HCT116 (cell line): ENCODE data around the gene IRGQ. TPM values are rescaled to one million over a fixed set of nuclear protein-coding genes. Genes with fewer than 3 reads are reported as not detected.
"Not testable (repeated sequence)": the region's sequence is repeated elsewhere in the genome, so short reads cannot be mapped to it uniquely, and the experiment has no call there.

Source experiments
- ATAC-seq: fragments of 200-7000 bp; cut with Tn5 transposase; 2 replicates; pipeline ENCODE4 v1.9.1; 2020; ENCODE audit warnings: mild to moderate bottlenecking, moderate library complexity
- BruUV-seq: library from RNA; stranded (reverse); fragments of 400-500 nt; replicated peaks from 2 replicates; lab custom pipeline; 2021; lab: Mats Ljungman, UMichigan
- CTCF ChIA-PET: fragments of 300-600 bp; sonication (Branson Sonifier 250); formaldehyde crosslinking; loops from one replicate; lab custom pipeline; 2021; ENCODE audit warnings: antibody characterized with exemption; lab: Charles Lee
- POLR2A ChIA-PET: fragments of 300-600, 350-600 bp; sonication (Branson Sonifier 250); formaldehyde crosslinking; loops from one replicate; lab custom pipeline; 2021; ENCODE audit warnings: antibody characterized with exemption; lab: Charles Lee
- RAD21 ChIA-PET, 2 experiments: fragments of 300-600 bp; sonication (Branson Sonifier 250); formaldehyde crosslinking; loops; one replicate each; lab custom pipeline; 2023; ENCODE audit warnings: low total read pairs in 2 of 2; ENCODE audit not compliant: uncharacterized antibody in 2 of 2, unreplicated experiment in 2 of 2, low non-redundant PET in 1 of 2; lab: Charles Lee
- DNase-seq: peaks from one replicate; pipeline ENCODE4 v3.0.0-alpha.2; 2010; ENCODE audit warnings: low read depth, low spot score
- H2AFZ ChIP-seq: fragments of 200-600 bp; shearing (Covaris generic), sonication (generic); 2 replicates; pipeline ENCODE4 v1.6.1; 2017; ENCODE audit warnings: low read depth, mixed run types, mixed read lengths, antibody characterized with exemption, low read length; ENCODE audit not compliant: poor library complexity, severe bottlenecking
- H3K27ac ChIP-seq: 2 replicates; pipeline ENCODE4 v1.5.1; 2012; ENCODE audit warnings: low read depth, low read length
- H3K27me3 ChIP-seq: fragments of 200-600 bp; sonication (generic); 2 replicates; pipeline ENCODE4 v1.6.1; 2016; ENCODE audit warnings: mixed run types, low read length, mixed read lengths; ENCODE audit not compliant: insufficient read depth
- H3K36me3 ChIP-seq, 2 experiments: fragments of 200-500 bp in 1 of 2; fragments of 200-600 bp in 1 of 2; sonication (Bioruptor generic) in 1 of 2; sonication (generic) in 1 of 2; 2 replicates each; pipeline versions ENCODE4 v1.5.1 to v1.6.1; 2014 to 2016; ENCODE audit warnings: low read length in 2 of 2, inconsistent platforms in 1 of 2, mixed read lengths in 1 of 2, mixed run types in 1 of 2; ENCODE audit not compliant: insufficient read depth in 2 of 2, control insufficient read depth in 1 of 2
- H3K4me1 ChIP-seq, 2 experiments: fragments of 200-600 bp in 1 of 2; sonication (generic) in 1 of 2; 2 replicates each; pipeline versions ENCODE4 v1.5.1 to v1.6.1; 2012 to 2017; ENCODE audit warnings: low read length in 2 of 2, inconsistent platforms in 1 of 2, mild to moderate bottlenecking in 1 of 2, mixed read lengths in 1 of 2, mixed run types in 1 of 2, moderate library complexity in 1 of 2; ENCODE audit not compliant: insufficient read depth in 2 of 2, control insufficient read depth in 1 of 2
- H3K4me2 ChIP-seq: fragments of 200-600 bp; sonication (generic); 2 replicates; pipeline ENCODE4 v1.6.1; 2017; ENCODE audit warnings: mixed run types, low read length, mixed read lengths
- H3K4me3 ChIP-seq, 2 experiments: fragments of 200-600 bp in 1 of 2; sonication (generic) in 1 of 2; replicated peaks in 1 of 2; 2 replicates each; pipeline ENCODE4 v1.5.1; 2011 to 2016; ENCODE audit warnings: low read length in 2 of 2, control low read depth in 1 of 2, low read depth in 1 of 2, mild to moderate bottlenecking in 1 of 2, mixed read lengths in 1 of 2, mixed run types in 1 of 2
- H3K79me2 ChIP-seq: fragments of 200-600 bp; sonication (generic); 2 replicates; pipeline ENCODE4 v1.6.1; 2017; ENCODE audit warnings: mild to moderate bottlenecking, mixed run types, low read length, moderate library complexity, mixed read lengths; ENCODE audit not compliant: insufficient read depth
- H3K9ac ChIP-seq: fragments of 200-600 bp; sonication (generic); 2 replicates; pipeline ENCODE4 v1.6.1; 2016; ENCODE audit warnings: low read length, mixed read lengths
- H3K9me2 ChIP-seq: fragments of 200-600 bp; sonication (generic), shearing (Covaris generic); 2 replicates; pipeline ENCODE4 v1.6.1; 2017; ENCODE audit warnings: mixed run types, mild to moderate bottlenecking, moderate library complexity; ENCODE audit not compliant: insufficient read depth
- H3K9me3 ChIP-seq, 2 experiments: fragments of 200-500 bp in 1 of 2; fragments of 200-600 bp in 1 of 2; sonication (Bioruptor generic) in 1 of 2; sonication (generic) in 1 of 2; 2 replicates each; pipeline ENCODE4 v1.6.1; 2014 to 2017; ENCODE audit warnings: low read length in 2 of 2, mixed read lengths in 2 of 2, inconsistent platforms in 1 of 2, low read depth in 1 of 2, mild to moderate bottlenecking in 1 of 2, mixed run types in 1 of 2, moderate library complexity in 1 of 2; ENCODE audit not compliant: control insufficient read depth in 1 of 2, insufficient read depth in 1 of 2
- H4K20me1 ChIP-seq: fragments of 200-600 bp; sonication (generic), shearing (Covaris generic); 2 replicates; pipeline ENCODE4 v1.6.1; 2017; ENCODE audit warnings: mixed run types, mild to moderate bottlenecking, moderate library complexity; ENCODE audit not compliant: insufficient read depth
- CTCF ChIP-seq, 3 experiments: fragments of 200-600 bp in 1 of 3; sonication (generic) in 1 of 3; IDR thresholded peaks in 2 of 3; conservative IDR thresholded peaks in 1 of 3; 2 replicates each; pipeline ENCODE4 v1.5.1; 2012 to 2017; ENCODE audit warnings: low read depth in 2 of 3, low read length in 2 of 3, antibody characterized with exemption in 1 of 3, borderline replicate concordance in 1 of 3, control low read depth in 1 of 3, mild to moderate bottlenecking in 1 of 3, mixed read lengths in 1 of 3, mixed run types in 1 of 3, moderate library complexity in 1 of 3; ENCODE audit not compliant: insufficient read depth in 1 of 3
- TCF7L2 ChIP-seq: IDR thresholded peaks from 2 replicates; pipeline ENCODE4 v1.7.0; 2011; ENCODE audit warnings: borderline replicate concordance, inconsistent platforms; ENCODE audit not compliant: insufficient read depth, insufficient read length; ENCODE audit errors: extremely low read depth
- intact Hi-C: fragments of 100-400 bp; cut with micrococcal nuclease; formaldehyde crosslinking; loops from 2 replicates; pipeline ENCODE4 v1.10.0; 2022
- total RNA-seq: library from RNA; stranded (reverse); gene quantifications from one replicate; pipeline ENCODE4 v1.2.1, GENCODE V29; 2021; ENCODE audit not compliant: unreplicated experiment
- TF ChIP-seq, protein P1 (sequence below): IDR thresholded peaks from 2 replicates; pipeline ENCODE4 v1.6.1; 2011; ENCODE audit warnings: mild to moderate bottlenecking, low read length, moderate library complexity; ENCODE audit not compliant: insufficient replicate concordance; ENCODE audit errors: extremely low read depth

Gene IRGQ
- total RNA-seq, 1 experiment from 2014 or later: 14.6 TPM

DNA sequence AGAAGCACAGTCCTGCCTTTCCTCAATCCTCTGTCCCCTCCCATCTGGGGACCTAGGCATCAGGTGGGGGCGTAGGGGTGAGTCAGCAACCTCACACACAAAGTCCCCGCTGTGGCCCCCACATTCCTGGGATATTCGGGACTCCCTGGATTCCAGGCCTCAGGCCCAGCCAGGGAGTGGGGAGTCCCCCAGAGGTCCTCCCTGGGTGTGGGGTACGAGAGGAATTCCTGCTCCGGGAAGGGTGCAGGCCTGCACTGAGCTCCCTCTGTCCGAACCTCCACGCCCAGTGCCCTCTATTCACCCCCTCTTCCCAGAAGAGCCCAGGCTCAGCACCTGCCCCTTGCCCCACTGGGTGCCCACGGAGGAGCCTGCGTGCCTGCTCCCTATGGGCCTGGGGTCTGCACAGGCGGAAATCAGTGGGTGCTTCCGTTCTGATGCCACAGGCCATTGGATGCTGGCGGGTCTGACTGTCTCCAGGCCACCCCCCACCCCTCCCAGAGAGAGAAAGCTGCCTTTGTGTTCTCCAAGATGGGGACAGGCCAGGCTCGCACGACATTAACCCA lies 40.3 kb upstream of the IRGQ start (continued):
- TF ChIP-seq, protein P1, sequence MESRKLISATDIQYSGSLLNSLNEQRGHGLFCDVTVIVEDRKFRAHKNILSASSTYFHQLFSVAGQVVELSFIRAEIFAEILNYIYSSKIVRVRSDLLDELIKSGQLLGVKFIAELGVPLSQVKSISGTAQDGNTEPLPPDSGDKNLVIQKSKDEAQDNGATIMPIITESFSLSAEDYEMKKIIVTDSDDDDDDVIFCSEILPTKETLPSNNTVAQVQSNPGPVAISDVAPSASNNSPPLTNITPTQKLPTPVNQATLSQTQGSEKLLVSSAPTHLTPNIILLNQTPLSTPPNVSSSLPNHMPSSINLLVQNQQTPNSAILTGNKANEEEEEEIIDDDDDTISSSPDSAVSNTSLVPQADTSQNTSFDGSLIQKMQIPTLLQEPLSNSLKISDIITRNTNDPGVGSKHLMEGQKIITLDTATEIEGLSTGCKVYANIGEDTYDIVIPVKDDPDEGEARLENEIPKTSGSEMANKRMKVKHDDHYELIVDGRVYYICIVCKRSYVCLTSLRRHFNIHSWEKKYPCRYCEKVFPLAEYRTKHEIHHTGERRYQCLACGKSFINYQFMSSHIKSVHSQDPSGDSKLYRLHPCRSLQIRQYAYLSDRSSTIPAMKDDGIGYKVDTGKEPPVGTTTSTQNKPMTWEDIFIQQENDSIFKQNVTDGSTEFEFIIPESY: no peak

DNA sequence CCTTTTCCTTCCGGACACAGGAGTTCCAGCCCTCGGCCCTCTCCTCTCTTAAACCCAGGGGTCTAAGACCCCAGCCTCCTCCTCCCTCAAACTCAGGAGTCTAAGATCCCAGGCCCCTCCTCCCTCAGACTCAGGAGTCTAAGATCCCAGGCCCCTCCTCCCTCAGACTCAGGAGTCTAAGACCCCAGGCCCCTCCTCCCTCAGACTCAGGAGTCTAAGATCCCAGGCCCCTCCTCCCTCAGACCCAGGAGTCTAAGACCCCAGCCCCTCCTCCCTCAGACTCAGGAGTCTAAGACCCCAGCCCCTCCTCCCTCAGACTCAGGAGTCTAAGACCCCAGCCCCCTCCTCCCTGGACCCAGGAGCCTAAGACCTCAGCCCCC lies 39.6 kb upstream of the IRGQ start:
- H3K27me3 ChIP-seq, H4K20me1 ChIP-seq, intact Hi-C loops, H3K4me3 ChIP-seq, H3K27ac ChIP-seq, H3K9me2 ChIP-seq, RAD21 ChIA-PET, H2AFZ ChIP-seq, POLR2A ChIA-PET, BruUV-seq, DNase-seq, ATAC-seq, CTCF ChIA-PET, H3K9ac ChIP-seq, H3K79me2 ChIP-seq, H3K9me3 ChIP-seq, H3K36me3 ChIP-seq: not testable (repeated sequence)
- Histone ChIP-seq H3K4me1 (peaks cover 13 to 34% of the 10 kb centered on the region in 2 experiments), H3K4me2 (peak overlapping the region; percentile 33; the same call in 1 of the 2 replicates)

- no peak for DNase-seq
- Histone ChIP-seq H4K20me1 (no peaks in the 10 kb centered on the region), H3K4me3 (no peak overlapping the region), H3K9me2 (no peaks in the 10 kb centered on the region), H3K27ac (no peak overlapping the region), H3K27me3 (peaks cover 7% of the 10 kb centered on the region; the same call in 1 of the 2 replicates), H3K9ac (no peak overlapping the region), H2AFZ (no peak overlapping the region), H3K4me1 (peaks cover 8 to 29% of the 10 kb centered on the region in 2 experiments), H3K79me2 (no peaks in the 10 kb centered on the region), H3K9me3 (no peaks in the 10 kb centered on the region), H3K4me2 (no peak overlapping the region), H3K36me3 (no peaks in the 10 kb centered on the region)
- CTCF ChIA-PET: no interaction called here
- no peak for TF ChIP-seq TCF7L2
- no peak for TF ChIP-seq CTCF (IDR thresholded peaks at IDR 0.05 in 2 of 3, conservative IDR thresholded peaks at IDR 0.05 in 1 of 3; ENCODE audit: borderline replicate concordance in 1 of 3, insufficient read depth in 1 of 3, low read depth in 2 of 3, low read length in 2 of 3)
- ATAC-seq: no peak
- BruUV-seq: no TSS peak
- RAD21 ChIA-PET: no interaction called here
- intact Hi-C loops: no loop called here
- POLR2A ChIA-PET: no interaction called here
These were observed 39.1 kb upstream of the IRGQ start for GRCh38 chr19:43634872-43635560.
